CD4-positive, alpha-beta T cell treated with Interleukin-2 at 100 ng/mL for 4 hours (primary cell): ENCODE results near the gene FHL3.

Source experiments
- DNase-seq: peaks from one replicate; pipeline ENCODE4 v3.0.0-alpha.2; 2020; ENCODE audit warnings: low spot score

FHL3 gene, protein sequence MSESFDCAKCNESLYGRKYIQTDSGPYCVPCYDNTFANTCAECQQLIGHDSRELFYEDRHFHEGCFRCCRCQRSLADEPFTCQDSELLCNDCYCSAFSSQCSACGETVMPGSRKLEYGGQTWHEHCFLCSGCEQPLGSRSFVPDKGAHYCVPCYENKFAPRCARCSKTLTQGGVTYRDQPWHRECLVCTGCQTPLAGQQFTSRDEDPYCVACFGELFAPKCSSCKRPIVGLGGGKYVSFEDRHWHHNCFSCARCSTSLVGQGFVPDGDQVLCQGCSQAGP

DNA sequence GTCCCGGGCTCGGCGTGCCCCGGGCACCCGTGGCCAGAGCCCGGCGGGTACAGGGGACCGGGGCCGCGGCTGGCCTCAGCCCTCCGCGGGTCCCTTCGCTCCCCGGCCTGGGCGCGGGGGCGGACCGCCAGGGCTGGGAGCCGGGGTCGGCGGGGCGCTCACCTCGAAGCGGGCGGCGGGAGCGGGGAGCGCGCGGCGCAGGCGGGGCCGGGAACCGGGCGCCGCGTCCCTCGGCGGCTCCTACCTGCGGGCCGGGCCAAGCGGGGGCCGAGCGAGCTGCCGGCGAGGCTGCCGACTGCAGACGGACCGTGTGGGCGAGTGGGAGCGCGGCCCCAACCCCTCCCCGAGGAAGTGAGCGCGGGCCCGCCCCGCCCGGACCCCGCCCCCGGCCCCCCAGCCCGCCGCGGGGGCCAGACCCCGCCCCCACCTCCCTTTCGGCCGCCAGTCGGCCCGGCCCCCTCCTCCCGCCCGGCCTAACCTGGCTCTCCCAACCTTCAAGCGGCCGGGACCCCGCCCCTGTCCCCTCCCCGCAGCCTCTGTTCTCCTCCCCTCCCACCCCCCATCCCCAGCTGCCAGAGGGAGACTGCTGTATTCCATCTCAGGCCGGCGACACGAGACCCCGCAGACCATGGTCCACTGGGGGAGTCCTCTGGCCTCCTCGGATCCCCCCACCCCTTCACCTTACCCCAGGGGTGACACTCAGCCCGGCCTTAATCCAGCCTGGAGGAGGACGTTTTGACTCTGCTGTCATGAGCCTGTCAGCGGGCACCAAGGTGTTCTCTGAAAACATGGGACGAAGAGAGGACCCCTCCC, at the start of gene FHL3:
Gene FHL3 (minus strand): TSS at position 320 of the 813 bp plus-strand sequence. CDS start 6,102 bp downstream, outside the sequence.
- DNase-seq, result peak; percentile 39

DNA sequence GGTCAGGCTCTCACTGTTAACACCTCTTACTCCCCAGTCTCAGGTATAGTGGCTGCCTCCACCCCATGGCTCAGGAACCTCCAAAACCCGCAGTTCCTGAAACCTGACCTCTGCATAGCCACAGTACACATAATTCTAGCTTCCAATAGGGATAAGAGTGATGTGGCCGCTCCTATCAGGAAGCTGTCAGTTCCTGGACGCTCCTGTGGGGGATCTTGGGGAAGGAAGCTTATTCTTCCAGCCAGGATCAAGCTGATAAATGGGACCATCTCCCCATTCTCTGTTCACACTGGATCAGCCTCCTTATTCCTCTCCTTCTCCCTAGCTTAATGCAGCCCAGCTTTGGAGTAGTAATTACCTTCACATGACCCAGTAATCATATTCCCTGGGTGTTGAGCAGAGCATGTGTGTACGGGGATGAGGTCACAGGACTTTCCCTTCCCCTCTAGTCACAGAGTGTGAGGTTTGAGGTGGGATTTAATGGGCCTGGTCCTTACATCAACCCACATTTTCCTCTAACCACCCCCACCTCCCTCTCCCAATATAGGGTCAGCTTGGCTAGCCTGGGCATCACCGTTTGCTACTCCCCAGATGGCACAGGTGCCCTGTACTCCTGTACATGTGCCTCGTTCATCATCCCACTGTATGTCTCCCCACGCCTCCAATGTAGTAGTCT, 48.2 kb upstream of the FHL3 start:
- DNase-seq, result no peak

DNA sequence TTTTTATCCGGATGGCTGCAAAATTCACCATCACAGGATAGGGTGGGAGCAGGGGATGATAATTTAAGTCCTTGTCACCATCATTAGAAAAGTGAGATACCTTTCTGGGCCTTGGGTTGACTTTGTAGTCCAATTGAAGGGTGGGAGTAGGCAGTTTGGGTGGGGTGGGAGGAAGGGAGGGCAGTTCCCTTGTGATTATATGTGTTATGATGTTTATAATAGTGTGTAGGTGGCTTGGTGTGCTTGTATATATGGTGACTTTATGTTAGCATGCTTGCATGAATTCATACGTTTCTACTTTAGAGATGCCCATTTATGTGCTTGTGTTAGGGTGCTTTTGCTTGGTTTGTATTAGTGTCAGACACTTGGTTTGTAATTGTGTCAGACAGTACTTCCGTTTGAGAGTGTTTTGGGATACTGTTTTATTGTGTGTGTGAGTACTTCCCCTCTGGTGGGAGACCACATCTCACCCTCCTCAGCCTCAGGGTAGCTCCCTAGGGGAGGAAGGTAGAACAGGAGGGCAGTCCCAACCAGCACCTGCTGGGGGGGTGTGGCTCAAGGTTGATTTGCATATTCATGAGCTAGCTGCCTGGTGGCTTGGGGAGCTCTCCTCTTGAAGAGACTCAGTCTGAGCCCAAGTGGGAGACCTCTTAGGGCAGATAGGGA, 47.6 kb upstream of the FHL3 start:
- DNase-seq, result peak; percentile 22

DNA sequence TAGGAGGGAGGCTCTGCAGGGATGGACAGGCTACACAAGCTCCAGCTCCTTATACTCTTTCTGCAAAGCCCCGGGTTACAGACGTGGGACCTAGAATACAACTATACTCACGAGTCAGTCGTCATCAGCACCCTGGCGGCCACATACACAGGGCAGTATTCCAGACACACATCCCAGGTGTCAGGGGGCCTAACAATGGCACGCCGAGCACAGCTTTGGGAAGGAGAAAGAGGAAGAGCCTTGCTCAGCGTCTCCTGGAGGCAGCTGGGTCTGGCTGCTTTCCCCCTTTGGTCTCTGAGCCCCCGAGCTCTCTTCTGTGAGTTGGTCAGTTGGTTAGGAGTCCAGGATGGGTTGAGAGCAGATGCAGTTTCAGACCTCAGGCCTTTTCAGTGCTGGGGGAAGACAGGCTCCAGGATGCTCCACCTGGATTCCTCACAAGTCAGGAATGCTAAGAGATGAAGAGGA, 45.8 kb upstream of the FHL3 start:
- DNase-seq, result no peak

DNA sequence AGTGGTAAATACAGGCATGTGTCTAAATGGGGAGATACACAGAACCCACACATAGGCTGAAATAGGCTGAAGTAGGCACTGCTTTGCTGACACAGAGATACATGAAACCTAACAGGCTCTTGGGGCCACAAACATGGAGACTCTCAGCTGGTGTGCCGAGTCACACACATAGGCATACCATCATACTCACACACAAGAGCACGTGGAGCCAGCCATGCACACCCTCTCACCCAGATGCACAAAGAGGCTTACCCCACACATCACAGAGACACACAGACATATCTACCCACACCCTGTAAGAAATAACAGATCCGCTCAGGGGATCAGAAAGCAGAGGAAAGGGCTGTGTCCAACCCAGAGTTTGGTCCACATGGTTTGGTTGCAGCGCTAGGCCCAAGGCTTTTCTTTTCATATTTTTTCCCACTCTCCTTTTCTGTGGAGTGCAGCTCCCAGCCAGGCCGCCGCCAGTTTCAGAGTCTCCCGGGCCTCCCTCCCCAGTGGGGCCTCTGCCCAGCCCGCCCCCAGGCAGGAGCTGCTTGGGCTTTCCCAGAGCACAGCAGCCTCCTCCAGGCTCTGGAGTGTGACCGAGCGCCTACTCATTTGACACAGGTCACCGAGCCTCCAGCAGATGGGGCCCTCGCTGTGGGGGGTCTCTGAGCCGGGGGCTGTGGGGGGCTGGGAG, 45.2 kb upstream of the FHL3 start:
- DNase-seq, result no peak

DNA sequence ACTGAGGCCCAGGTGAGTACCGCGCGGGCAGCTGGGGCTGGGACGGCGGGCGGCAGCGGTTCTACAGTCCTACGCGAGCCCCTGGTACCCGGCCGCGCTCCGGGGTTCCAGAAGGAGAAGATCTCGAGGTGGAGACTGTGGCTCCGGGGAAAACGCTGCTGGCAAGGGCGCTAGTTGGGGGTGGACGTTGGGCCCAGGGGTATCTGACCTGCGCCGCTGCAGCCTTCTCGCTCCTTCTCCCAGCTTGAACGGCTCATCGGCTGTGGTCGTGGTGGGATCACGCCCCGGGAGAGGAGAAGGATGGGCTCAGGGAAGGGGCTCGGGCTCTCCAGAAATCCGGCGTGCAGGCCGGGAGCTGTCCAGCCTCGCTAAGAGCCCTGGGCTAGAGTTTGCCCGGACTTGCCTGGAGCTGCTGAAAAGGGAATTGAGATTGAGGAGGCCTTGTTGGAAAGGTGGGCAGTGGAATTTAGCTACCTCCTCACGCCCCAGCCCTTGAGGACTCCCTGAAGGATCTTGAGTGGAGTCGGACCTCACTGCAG, 42.4 kb upstream of the FHL3 start:
- DNase-seq, result no peak

DNA sequence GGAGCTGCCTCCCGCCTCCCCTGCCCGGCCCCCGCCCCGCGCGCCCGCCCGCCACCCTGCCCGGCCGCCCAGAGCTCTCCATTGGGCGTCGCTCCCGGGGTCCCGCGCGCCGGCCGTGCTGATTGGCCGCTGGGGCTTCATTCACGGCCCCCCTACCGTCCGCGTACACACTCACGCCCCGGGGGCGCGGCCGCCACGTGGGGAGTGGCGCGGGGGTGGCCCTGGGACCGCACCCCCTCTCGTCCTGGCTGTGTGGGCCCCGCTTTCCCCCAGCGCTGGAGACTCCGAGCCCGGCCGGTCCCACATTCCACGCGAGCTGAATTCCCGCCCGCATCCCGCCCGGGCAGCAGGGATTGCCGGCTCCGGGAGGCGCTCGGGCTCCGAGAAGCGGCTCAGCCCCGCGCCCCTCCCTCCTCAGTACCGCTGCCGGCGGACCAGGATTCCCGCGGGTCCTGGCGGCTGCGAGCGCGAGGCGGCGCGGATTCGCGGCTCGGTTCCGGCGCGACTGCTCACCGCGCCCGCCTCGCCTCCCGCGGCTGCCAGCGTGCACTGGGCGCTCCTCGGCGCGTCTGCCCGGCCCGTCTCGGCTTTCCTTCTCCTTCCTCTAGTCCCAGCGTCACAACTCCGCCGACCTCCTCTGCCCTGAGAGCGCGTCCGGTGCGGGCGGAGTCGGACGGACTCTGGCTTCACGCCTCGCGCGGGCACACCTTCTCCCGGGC, 41.7 kb upstream of the FHL3 start:
- peak; percentile 83 for DNase-seq

DNA sequence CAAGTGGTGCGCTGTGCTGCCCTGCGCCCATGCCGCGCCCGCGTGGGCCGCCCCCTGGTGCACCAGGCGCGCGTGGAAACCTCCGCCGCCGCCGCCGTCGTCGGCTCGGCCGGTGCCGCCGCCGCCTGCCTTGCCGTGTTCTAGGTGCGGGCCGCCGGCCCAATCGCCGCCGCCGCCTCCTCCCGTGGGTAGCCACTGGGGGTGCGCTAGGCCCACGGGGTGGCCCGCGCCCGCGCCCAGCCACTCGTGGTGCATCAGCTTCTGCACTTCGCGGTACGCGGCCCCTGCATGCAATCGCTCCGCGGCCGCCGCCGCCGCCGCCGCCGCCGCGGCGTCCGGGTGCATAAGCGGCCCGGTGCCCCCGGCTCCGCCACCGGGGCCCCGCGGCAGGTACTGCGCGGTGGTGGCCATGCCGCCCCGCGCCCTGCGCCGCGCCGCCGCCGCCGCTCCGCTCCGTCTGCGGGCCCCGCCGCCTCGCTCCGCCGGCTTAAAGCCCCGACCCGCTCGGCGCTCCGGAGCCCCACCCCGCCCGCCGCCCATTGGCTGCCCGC, 41.1 kb upstream of the FHL3 start, which contains the start of gene POU3F1:
Gene POU3F1 (minus strand): TSS at position 461 of the 551 bp plus-strand sequence. CDS start 50 bp downstream, at position 411.
- DNase-seq, result peak; percentile 4

DNA sequence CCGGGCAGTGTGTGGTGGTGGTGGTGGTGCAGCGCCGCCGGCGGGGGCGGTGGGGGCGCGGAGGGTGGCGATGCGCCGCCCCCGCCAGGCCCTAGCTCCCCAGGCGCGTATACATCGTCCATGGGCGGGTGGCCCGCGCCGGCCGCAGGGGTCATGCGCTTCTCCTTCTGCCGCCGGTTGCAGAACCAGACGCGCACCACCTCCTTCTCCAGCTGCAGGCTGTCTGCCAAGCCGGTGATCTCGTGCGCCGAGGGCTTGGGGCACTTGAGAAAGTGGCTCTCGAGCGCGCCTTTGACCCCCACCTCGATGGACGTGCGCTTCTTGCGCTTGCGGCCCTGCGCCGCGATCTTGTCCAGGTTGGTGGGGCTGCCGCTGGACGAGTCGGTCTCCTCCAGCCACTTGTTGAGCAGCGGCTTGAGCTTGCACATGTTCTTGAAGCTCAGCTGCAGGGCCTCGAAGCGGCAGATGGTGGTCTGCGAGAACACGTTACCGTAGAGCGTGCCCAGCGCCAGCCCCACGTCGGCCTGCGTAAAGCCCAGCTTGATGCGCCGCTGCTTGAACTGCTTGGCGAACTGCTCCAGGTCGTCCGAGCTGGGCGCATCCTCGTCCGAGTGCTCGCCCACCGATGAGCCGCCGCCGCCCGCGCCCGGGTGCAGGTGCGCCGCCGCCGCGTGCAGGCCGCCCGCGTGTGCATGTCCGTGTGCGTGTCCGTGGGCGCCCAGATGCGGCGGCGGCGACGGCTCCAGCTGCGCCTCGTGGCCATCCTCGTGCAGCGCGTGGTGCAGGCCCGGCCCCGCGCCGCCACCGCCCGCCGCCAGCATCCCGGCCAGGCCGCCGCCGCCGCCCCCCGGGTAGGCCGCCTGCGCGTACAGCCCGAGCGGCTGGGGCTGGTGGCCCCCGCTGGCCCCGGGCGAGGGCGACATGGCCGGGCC, 40.4 kb upstream of the FHL3 start:
- DNase-seq, result no peak

DNA sequence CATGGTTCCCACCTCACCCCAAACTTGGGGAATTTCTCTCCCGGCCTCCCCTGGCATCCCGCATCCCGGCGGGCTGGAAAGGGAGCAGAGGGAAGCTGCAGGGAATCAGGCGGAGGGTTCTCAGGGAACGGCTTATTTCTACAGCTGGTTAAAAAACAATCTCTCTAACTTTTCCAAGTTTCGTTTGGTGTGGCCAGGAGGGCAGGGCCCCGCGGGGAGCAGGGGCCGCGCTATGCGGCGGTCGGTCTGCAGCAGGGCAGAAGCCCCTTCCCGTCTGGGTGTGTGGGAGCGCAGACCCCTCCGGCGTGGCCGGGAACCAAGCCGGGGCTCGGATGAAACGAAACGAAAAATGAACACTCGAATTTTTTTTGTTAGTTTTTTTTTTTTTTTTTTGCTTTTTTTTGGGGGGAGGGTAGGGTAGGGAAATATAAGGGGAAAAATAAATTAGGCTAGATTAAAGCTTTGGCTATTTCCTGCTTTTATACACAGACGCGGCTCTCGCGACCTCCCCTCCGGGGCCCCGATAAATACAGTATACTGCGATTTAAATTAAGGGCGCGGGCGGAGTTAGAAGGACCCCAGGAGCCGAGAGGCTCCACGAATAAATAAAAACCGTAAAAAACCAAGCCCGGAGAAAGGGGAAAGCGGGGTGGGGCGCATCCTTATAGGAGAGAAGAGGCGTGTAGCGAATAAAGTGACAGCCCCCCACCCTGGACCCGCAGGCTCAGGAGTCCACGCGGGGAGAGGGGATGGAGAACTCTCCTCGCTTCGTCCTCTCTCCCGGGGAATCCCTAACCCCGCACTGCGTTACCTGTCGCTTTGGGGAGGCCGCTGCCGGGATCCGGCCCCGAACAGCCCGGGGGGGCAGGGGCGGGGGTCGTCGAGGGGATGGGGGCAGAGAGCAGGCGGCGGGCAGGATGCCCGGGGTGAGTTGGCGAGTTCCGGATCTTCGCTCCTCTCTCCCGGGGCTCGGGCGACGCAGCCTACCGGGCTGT, 39.2 kb upstream of the FHL3 start:
- no peak for DNase-seq

DNA sequence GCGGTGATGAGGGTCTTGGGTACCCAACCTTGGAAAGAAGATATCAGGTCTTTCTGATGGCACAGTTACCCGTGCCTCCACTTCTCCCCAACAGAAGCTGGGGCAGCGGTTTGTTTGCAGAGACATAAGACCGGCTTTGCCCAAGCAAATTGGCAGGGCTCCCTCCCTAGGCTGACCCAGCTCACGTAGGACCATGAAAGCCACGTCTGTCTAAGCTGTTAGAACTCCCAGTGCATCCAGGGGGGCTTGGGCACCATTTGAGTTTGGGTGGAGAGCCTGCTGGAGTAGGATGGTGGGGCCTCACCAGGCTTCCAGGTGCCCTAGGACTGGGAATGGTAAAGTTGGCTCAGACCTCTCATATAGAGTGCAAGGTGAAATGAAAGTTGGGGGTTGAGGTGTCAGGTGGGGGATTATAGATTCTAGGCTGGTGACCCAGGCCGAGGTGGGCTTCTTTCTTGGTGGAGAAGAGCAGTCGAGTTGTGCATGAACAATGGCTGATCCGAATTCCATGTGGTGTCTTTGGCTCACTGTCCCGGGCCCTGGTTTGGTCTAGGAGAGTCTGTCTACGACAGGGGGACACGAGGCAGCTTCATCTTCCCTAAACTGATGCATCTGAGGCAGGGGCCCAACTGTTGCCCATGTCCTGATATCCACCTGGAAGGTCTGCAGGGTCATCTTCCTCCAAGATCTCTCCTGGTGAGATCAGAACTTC, 37.9 kb upstream of the FHL3 start:
- no peak for DNase-seq

DNA sequence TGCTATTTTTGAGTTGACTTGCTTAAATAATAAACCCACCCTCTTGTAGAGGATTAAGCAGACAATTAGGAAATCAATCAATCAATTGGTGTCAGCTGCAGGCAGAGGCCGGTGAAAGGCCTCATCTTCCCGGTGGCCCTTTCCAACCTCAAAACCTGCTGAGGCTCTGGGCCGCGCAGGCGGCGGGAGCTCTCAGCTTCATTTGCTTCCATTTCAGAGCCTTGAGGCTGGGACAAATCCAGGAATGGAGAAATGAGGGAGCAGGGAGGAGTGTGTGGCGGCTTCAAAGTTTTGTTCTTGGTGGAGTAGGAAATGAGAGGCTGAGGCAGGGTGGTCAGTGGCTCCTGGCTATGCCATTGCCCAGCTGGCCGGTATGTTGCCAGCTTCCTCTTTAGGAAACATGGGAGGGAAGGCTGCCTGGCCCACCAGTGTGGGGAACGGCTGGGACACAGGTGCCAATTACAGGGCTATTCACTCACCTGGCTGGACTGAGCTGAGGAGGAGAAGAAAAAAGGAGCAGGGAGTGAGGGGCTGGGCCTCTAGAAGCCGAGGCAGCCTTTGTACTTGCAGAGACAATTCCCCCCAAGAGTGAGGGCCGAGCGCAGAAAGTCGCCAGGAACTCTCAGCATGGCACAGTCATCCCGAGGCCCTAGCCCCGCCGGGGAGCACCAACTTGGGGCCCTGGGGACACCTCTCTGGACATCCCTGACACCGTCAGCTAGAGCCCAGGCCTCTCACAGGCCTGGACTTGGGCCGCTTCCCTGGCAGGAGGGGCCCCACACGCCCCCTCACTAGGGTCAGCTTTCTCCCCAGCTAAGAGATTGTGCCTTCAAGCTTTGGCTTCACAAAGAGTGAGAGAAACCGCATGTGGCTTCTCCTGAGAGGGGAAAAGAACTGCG, 36.9 kb upstream of the FHL3 start:
- no peak for DNase-seq

DNA sequence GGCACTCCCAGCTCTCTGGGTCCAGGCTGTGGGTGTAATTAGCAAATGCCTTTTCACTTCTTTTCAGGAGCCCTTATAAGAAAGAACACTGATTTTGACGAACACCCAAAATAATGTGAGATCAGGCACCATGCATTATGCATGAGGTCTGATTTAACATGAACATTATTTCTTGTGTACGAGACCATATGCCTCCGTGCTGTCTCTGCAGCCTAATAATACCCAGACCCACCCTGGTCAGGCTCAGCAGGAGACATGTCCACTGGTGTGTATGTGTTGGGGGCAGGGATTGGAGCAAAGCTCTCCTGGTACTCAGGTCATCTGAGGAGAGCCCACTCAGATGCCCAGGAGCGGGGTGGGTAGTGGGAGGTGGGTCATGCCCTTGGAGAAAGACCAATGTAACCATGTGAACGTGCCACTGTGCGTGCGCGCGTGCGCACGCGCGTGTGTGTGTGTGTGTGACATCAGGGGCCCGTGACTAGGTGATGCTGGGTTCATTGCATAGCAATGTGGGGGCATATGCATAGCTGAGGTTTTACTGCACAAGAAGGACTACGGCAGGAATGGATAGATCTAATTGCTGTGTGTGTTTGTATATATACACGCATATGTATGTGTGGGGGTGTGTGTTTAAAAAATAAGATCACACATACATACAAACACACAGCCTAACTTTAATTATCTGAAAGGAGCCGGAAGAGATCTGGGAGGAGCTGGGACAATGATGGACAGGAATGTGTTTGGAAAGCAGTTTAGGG, 34.2 kb upstream of the FHL3 start:
- DNase-seq, result no peak

DNA sequence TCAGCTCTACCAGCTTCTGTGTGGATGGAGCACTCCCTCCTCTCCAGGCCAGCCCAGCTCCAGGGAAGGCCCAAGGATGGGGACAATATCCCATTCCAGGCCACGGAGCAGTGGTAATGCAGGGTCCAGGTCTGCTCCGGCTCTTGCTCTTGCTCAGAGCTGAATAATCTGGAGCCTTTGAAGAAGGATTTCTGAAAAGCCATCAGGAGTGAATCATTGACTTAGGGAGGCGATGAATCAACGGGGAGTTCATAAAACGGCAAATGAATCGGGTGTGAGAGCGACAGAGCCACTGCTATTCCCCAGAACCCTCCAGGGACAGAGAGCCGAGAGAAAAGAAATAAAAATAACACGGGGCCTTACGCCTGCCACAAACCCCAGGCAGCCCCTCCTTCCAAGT, 33.5 kb upstream of the FHL3 start:
- DNase-seq, result no peak

DNA sequence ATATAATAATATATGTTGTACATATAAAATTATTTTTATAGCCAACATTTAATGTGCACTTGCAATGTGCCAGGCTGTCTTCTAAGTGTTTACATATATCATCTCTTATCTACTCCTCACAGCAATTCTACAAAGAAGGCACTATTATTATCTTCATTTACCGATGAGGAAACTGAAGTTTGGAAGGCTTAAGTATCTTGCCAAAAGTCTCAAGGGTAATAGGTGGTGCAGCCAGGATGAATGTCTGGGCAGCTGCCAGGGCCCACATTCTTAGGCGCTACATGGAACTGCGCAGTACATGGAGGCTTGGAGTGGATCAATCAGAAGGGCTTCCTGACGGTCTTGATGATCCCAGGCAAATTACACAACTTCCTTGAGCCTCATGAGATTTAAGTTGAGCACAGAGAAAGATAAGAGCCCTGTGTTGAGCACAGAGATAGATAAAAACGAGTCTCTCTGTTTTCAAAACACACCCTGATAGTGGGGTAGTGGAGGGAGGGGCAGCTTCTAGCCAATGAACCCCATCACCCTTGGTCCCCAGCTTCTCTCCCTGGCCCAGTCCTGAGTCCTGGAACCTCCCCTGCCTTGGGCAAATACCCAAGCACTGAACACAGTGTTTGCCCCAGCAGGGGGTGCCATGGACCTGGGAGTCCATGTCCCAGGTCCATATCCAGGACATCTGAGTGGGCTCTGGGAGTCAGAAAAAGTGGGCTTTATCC, 32.1 kb upstream of the FHL3 start:
- no peak for DNase-seq
